Ectodermal cell (in vitro differentiated cells): ENCODE results near the gene CCDC27.

ENCODE experiments used
- H3K27ac ChIP-seq: 2 replicates; pipeline ENCODE4 v1.7.0; 2013; ENCODE audit warnings: mild to moderate bottlenecking, low read depth, low read length; ENCODE audit not compliant: insufficient read depth, poor library complexity, severe bottlenecking
- H3K27me3 ChIP-seq: 2 replicates; pipeline ENCODE4 v1.7.0; 2013; ENCODE audit warnings: mild to moderate bottlenecking, low read length; ENCODE audit not compliant: insufficient read depth, control insufficient read depth, poor library complexity, severe bottlenecking
- H3K36me3 ChIP-seq: one replicate; pipeline ENCODE4 v1.7.0; 2013; ENCODE audit warnings: low read length; ENCODE audit not compliant: control insufficient read depth, insufficient read depth
- H3K4me1 ChIP-seq: one replicate; pipeline ENCODE4 v1.7.0; 2013; ENCODE audit warnings: low read length; ENCODE audit not compliant: control insufficient read depth, insufficient read depth
- H3K4me3 ChIP-seq: 2 replicates; pipeline ENCODE4 v1.7.0; 2013; ENCODE audit warnings: low read depth, low read length, control low read depth; ENCODE audit not compliant: insufficient read depth
- H3K9me3 ChIP-seq: 2 replicates; pipeline ENCODE4 v1.7.0; 2013; ENCODE audit warnings: mild to moderate bottlenecking, low read length, moderate library complexity; ENCODE audit not compliant: control insufficient read depth
- WGBS, 2 experiments: methylation state at CpG; one replicate each; pipeline ENCODE4 v1.1.7; 2013; ENCODE audit warnings: missing lambda C conversion rate in 2 of 2; 5-methylcytosine and 5-hydroxymethylcytosine counted together

CCDC27 gene

DNA sequence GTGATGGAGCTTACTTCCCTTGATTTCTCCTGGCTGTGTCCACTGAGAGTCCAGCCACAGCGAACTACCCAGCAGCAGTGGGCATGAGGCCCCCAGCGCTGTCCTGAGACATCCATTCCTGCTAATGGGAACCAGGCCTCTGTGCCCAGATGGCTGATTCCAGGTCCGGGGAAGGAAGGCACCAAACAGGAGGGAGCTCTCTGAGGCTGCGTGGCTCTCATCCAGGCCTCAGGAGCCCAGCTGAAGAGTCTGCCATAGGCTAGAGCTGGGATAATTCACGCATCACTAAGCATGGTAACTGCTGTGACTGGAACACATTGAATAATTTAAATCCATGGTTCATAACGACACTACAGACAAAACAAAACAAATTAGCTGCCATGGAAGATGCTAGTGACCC is 68.8 kb downstream of the CCDC27 start:
- no peak overlapping the region for H3K27ac ChIP-seq
- no peak overlapping the region for H3K4me3 ChIP-seq
- H3K36me3 ChIP-seq = peaks cover 3% of the 10 kb centered on the region
- no peaks in the 10 kb centered on the region for H3K4me1 ChIP-seq
- H3K9me3 ChIP-seq = no peaks in the 10 kb centered on the region
- 92% methylated on average over 6 of the region's 6 CpGs for WGBS, 2 experiments
- no peaks in the 10 kb centered on the region for H3K27me3 ChIP-seq
